Nephron progenitor cell (in vitro differentiated cells): ENCODE data around the gene IER3IP1.

ENCODE experiments used
- DNase-seq: peaks from one replicate; pipeline ENCODE4 v3.0.0; 2021
- H3K27ac Mint-ChIP-seq: 2 replicates; pipeline ENCODE4 v1.8.0; 2021; ENCODE audit warnings: mild to moderate bottlenecking, moderate library complexity, mixed read lengths
- H3K27me3 Mint-ChIP-seq: 2 replicates; pipeline ENCODE4 v1.8.0; 2021; ENCODE audit warnings: mild to moderate bottlenecking, low read depth, mixed read lengths; ENCODE audit not compliant: poor library complexity
- H3K36me3 Mint-ChIP-seq: 2 replicates; pipeline ENCODE4 v1.8.0; 2021; ENCODE audit warnings: low read depth, mixed read lengths
- H3K4me1 Mint-ChIP-seq: 2 replicates; pipeline ENCODE4 v1.8.0; 2021; ENCODE audit warnings: mixed read lengths
- H3K4me3 Mint-ChIP-seq: 2 replicates; pipeline ENCODE4 v1.8.0; 2021; ENCODE audit warnings: mild to moderate bottlenecking, moderate library complexity, mixed read lengths
- H3K9me3 Mint-ChIP-seq: 2 replicates; pipeline ENCODE4 v1.8.0; 2021; ENCODE audit warnings: mild to moderate bottlenecking, moderate library complexity, mixed read lengths
- CTCF ChIP-seq: fragments of 200-600 bp; sonication (generic); IDR thresholded peaks from 2 replicates; pipeline ENCODE4 v1.5.0; 2021; ENCODE audit warnings: antibody characterized with exemption

Gene IER3IP1, protein sequence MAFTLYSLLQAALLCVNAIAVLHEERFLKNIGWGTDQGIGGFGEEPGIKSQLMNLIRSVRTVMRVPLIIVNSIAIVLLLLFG

GRCh38 chr18:47175898-47176575 is at the start of gene IER3IP1:
Gene IER3IP1 (minus strand): TSS chr18:47176364. CDS start chr18:47176277, 87 bp downstream.
- TF ChIP-seq CTCF: no peak
- peak; percentile 92 for DNase-seq
- Mint-ChIP-seq H3K9me3 (peaks cover 4% of the 10 kb centered on the region), H3K4me1 (no peaks in the 10 kb centered on the region), H3K27me3 (peaks cover 25% of the 10 kb centered on the region), H3K36me3 (no peaks in the 10 kb centered on the region), H3K4me3 (no peak within 1 kb of the TSS), H3K27ac (peak within 1 kb of the TSS; percentile 87)

DNA sequence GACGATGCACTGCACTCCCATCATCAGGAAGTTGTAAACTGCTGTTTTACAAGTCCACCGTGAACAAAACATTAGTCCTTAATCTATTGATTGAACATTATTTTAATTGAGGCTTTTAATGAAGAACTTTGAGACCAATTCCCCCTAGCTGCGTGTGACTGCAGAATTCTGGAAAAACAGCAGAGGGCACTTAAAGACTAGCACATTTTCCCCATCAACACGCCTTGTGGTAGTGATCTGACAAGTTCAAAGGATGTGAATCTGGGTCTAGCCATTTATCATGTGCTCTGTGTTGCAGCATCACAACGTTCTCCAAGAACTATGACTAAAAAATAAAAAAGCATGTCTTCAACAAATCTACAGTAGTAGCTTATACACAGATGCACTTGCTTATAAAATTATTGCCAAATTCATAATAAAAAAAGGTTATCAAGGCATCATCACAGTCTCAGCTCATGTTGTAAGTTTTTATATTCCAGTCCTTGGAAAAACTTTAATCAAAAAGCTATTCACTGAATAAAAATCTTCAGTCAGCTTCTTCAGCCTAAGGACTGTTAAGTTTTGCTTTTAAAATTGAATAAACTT is 39.5 kb upstream of the IER3IP1 start:
- DNase-seq: peak; percentile 18
- Mint-ChIP-seq H3K27me3 (peaks cover 79% of the 10 kb centered on the region), H3K4me1 (no peaks in the 10 kb centered on the region), H3K9me3 (no peaks in the 10 kb centered on the region), H3K4me3 (no peak overlapping the region), H3K36me3 (no peaks in the 10 kb centered on the region), H3K27ac (no peak overlapping the region)
- TF ChIP-seq CTCF: peak; percentile 69

GRCh38 chr18:47209171-47209570 is 33.0 kb upstream of the IER3IP1 start:
- Mint-ChIP-seq H3K9me3 (no peaks in the 10 kb centered on the region), H3K4me3 (no peak overlapping the region), H3K27me3 (peaks cover 50% of the 10 kb centered on the region), H3K4me1 (peaks cover 17% of the 10 kb centered on the region), H3K36me3 (no peaks in the 10 kb centered on the region), H3K27ac (no peak overlapping the region)
- no peak for DNase-seq
- TF ChIP-seq CTCF: no peak

DNA sequence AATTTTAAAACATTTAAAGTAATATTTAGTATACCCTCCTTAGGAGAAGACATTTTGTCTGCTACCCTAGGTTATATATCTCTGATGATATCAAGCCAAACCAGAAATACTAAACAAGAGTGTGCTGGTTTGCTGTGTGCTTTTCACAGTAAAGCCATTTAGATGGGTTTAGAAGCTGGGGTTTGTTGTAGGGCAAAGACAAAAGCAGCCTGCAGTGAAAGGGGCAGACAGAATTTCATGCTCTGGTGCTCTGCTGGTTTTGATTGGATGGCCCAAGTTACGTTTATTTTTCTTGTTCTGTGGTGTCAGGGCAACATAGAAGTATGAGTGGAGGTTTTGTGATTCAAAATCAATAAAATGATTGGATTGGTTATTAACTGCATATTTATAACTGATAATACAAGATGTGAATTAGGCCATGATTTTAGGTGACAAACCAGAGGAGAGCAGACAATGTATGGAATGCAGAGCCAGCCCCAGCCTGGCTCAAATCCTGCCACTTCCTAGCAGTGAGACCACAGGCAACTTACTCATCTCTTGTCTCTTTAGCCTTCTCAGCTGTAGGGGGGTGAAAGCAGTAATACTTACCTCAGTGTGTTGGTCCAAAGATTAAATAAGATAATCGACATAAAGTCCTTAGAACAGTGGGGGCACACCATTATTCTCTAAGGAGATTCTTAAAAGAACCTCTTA is 30.9 kb upstream of the IER3IP1 start:
- Mint-ChIP-seq H3K4me1 (peaks cover 19% of the 10 kb centered on the region), H3K4me3 (no peak overlapping the region), H3K36me3 (no peaks in the 10 kb centered on the region), H3K27ac (no peak overlapping the region), H3K9me3 (no peaks in the 10 kb centered on the region), H3K27me3 (peaks cover 31% of the 10 kb centered on the region)
- TF ChIP-seq CTCF: no peak
- DNase-seq: no peak

DNA sequence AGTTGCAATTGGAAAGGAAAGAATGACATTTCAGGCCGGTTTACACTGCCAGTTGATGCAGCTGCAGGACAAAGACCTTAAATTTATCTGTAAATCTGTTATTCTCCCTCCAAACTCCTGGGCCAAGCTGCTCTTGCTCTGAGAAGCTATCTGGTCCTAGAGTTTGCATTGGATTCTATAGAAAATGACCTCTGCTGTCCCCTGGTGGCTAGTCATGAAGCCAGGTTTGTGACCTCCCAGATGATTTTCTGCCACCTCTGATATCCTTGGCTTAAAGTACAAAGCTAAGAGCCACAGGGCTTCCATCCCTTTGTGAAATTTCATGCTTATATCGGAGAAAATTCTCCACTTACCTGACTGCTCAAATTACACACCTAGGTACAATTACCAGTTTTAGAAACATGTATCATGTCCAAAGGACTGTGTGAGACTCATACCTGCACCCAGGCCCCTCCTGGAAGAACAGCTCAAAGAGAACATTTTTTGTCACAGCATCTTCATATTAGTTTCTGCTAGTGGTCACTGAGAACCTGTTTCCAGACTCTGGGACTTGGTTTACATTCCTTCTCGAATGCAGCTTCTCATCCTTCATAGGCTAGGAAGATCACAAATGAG is 28.9 kb upstream of the IER3IP1 start:
- Mint-ChIP-seq H3K4me1 (peaks cover 19% of the 10 kb centered on the region), H3K27ac (no peak overlapping the region), H3K27me3 (peaks cover 20% of the 10 kb centered on the region), H3K36me3 (no peaks in the 10 kb centered on the region), H3K4me3 (no peak overlapping the region), H3K9me3 (no peaks in the 10 kb centered on the region)
- peak; percentile 58 for DNase-seq
- TF ChIP-seq CTCF: peak; percentile 93
